SU-DHL-6 (cell line): ENCODE measurements around the gene MREG.

ENCODE experiments used
- EZH2phosphoT487 ChIP-seq: fragments of 200-600 bp; sonication (generic), shearing (Covaris generic); conservative IDR thresholded peaks from 2 replicates; pipeline ENCODE4 v1.6.1; 2018; ENCODE audit warnings: mild to moderate bottlenecking, antibody characterized with exemption, low read length, moderate library complexity, mixed read lengths
- TF ChIP-seq, protein P1 (sequence below): fragments of 200-600 bp; sonication (generic); IDR thresholded peaks from one replicate; pipeline ENCODE4 v1.5.1; 2017; ENCODE audit warnings: antibody characterized with exemption, mild to moderate bottlenecking, low read length, moderate library complexity; ENCODE audit not compliant: insufficient read depth, poor library complexity, severe bottlenecking

DNA sequence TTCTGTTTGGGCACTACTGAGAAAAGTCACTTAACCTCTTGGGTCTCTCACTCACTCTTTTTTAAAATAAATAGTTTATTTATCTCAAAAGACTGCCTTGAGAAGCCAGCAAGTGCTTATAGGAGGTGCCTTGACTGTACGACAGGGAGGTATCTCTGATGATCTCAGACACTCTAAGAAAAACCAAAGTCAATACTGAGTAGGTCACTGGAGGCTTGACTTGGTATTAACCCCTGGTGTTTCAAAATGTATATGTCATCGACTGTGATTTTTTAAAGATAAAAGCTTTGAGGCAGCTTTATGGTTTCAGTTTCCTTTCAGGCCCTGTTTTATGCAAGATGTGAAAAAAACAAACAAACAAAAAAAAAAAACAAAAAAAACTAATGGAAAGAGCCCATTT lies 33.7 kb downstream of the MREG start:
- no peak for TF ChIP-seq EZH2phosphoT487
- TF ChIP-seq, protein P1, sequence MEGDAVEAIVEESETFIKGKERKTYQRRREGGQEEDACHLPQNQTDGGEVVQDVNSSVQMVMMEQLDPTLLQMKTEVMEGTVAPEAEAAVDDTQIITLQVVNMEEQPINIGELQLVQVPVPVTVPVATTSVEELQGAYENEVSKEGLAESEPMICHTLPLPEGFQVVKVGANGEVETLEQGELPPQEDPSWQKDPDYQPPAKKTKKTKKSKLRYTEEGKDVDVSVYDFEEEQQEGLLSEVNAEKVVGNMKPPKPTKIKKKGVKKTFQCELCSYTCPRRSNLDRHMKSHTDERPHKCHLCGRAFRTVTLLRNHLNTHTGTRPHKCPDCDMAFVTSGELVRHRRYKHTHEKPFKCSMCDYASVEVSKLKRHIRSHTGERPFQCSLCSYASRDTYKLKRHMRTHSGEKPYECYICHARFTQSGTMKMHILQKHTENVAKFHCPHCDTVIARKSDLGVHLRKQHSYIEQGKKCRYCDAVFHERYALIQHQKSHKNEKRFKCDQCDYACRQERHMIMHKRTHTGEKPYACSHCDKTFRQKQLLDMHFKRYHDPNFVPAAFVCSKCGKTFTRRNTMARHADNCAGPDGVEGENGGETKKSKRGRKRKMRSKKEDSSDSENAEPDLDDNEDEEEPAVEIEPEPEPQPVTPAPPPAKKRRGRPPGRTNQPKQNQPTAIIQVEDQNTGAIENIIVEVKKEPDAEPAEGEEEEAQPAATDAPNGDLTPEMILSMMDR = no peak
